Smooth muscle cell (in vitro differentiated cells): Measurements from ENCODE around the gene IGFBPL1. TPM values are rescaled to one million over a fixed set of nuclear protein-coding genes. Genes with fewer than 3 reads are reported as not detected.

Experiments
- DNase-seq: peaks from one replicate; lab custom pipeline; 2025; ENCODE audit not compliant: unreplicated experiment; lab: John Stamatoyannopoulos, UW
- H2AFZ ChIP-seq: fragments of 200-600 bp; sonication (generic); 2 replicates; pipeline ENCODE4 v1.6.0; 2016; ENCODE audit warnings: antibody characterized with exemption, low read depth, mild to moderate bottlenecking
- H3F3A ChIP-seq: fragments of 200-600 bp; sonication (generic); 2 replicates; pipeline ENCODE4 v1.6.0; 2017; ENCODE audit warnings: antibody characterized with exemption, low read depth
- H3K27ac ChIP-seq: fragments of 200-600 bp; sonication (generic); 2 replicates; pipeline ENCODE4 v1.5.1; 2016; ENCODE audit warnings: low read depth, mild to moderate bottlenecking
- H3K27me3 ChIP-seq: fragments of 200-600 bp; sonication (generic); 2 replicates; pipeline ENCODE4 v1.6.1; 2016; ENCODE audit warnings: low read depth, mild to moderate bottlenecking
- H3K36me3 ChIP-seq: fragments of 200-600 bp; sonication (generic); 2 replicates; pipeline ENCODE4 v1.5.1; 2016; ENCODE audit warnings: low read depth
- H3K4me1 ChIP-seq: fragments of 200-600 bp; sonication (generic); 2 replicates; pipeline ENCODE4 v1.5.1; 2016; ENCODE audit warnings: low read depth
- H3K4me2 ChIP-seq: fragments of 200-600 bp; sonication (generic); 2 replicates; pipeline ENCODE4 v1.6.0; 2016; ENCODE audit warnings: mild to moderate bottlenecking
- H3K4me3 ChIP-seq: fragments of 200-600 bp; sonication (generic); 2 replicates; pipeline ENCODE4 v1.5.1; 2016; ENCODE audit warnings: mild to moderate bottlenecking
- H3K79me2 ChIP-seq: fragments of 200-600 bp; sonication (generic); 2 replicates; pipeline ENCODE4 v1.6.0; 2016; ENCODE audit warnings: low read depth, mild to moderate bottlenecking
- H3K9ac ChIP-seq: fragments of 200-600 bp; sonication (generic); 2 replicates; pipeline ENCODE4 v1.6.0; 2016; ENCODE audit warnings: low read depth
- H3K9me3 ChIP-seq: fragments of 200-600 bp; sonication (generic); replicated peaks from 2 replicates; pipeline ENCODE4 v1.5.1; 2016; ENCODE audit warnings: low read depth
- H4K20me1 ChIP-seq: fragments of 200-600 bp; sonication (generic); 2 replicates; pipeline ENCODE4 v1.6.0; 2016; ENCODE audit warnings: low read depth
- WGBS: methylation state at CpG from one replicate; pipeline ENCODE4 v1.1.7; 2016; ENCODE audit warnings: low lambda C conversion rate; 5-methylcytosine and 5-hydroxymethylcytosine counted together
- polyA plus RNA-seq: library from polyadenylated mRNA; unstranded; fragments of >200 nt; fragmentation: Nextera tagmentation; extraction: Ambion mirVana; gene quantifications from 2 replicates; pipeline ENCODE4 v1.2.1, GENCODE V29; 2016
- total RNA-seq: library from RNA; depleted of rRNA; stranded (reverse); fragments of >200 nt; gene quantifications from 2 replicates; pipeline ENCODE4 v1.2.3, GENCODE V29; 2014
- TF ChIP-seq, protein P1 (sequence below): fragments of 200-600 bp; sonication (generic); IDR thresholded peaks from 2 replicates; pipeline ENCODE4 v1.5.1; 2017; ENCODE audit warnings: borderline replicate concordance, mild to moderate bottlenecking, antibody characterized with exemption; ENCODE audit not compliant: insufficient read depth, poor library complexity, severe bottlenecking

IGFBPL1 gene
- total and polyA plus RNA-seq, 2 experiments from 2014 or later, result 2.1 to 9.4 TPM

DNA sequence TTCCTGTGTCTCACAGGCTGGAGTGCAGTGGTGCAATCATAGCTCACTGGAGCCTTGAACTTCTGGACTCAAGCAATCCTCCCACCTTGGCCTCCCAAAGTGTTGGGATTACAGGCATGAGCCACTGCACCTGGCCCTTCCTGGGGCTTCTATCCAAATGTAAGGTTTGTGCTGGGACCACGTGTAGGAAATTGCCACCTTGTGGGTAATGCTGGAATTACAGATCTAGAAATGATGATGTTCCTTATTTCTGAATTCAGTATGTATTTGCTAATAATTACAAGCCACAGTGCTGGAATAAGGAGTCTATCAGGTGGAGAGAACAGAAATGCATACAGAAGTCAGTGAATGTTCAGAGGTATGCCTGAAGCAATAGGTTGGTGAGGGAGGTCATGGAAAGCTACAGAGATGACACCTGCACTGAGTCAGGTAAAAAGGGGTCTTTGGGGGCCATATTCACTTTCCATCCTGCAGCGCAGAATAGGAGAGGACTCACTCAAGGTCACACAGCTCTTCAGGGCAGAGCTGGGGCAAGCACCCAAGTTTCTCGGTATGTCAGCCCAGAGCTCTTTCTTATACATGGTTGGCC, 8.8 kb upstream of the IGFBPL1 start:
- no peaks in the 10 kb centered on the region for H3K79me2 ChIP-seq

DNA sequence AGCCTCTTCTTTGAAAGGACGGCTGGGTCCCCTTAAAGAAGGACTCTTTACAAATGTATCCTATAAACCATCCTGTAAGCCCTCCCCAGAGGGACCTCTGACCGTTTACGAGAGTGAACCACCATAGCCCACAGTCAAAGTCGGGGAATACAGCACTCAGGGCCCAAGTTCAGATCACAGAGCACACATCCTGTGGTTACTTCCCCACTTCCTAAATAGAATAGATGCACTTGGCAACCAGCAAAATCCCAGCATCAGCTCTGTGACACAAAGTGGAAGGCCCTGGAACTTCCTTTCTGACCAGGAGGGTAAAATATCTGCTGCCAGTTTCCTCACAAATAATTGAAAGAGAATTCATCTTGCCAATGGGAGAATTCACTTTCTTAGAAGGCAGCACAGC, 6.9 kb upstream of the IGFBPL1 start:
- H3K4me3 ChIP-seq, result no peak overlapping the region
- peaks cover 31% of the 10 kb centered on the region for H3K27me3 ChIP-seq
- TF ChIP-seq, protein P1, sequence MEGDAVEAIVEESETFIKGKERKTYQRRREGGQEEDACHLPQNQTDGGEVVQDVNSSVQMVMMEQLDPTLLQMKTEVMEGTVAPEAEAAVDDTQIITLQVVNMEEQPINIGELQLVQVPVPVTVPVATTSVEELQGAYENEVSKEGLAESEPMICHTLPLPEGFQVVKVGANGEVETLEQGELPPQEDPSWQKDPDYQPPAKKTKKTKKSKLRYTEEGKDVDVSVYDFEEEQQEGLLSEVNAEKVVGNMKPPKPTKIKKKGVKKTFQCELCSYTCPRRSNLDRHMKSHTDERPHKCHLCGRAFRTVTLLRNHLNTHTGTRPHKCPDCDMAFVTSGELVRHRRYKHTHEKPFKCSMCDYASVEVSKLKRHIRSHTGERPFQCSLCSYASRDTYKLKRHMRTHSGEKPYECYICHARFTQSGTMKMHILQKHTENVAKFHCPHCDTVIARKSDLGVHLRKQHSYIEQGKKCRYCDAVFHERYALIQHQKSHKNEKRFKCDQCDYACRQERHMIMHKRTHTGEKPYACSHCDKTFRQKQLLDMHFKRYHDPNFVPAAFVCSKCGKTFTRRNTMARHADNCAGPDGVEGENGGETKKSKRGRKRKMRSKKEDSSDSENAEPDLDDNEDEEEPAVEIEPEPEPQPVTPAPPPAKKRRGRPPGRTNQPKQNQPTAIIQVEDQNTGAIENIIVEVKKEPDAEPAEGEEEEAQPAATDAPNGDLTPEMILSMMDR, result no peak
- no peak overlapping the region for H3K27ac ChIP-seq
- H3K9me3 ChIP-seq, result no peaks in the 10 kb centered on the region
- H3K4me1 ChIP-seq, result no peaks in the 10 kb centered on the region
- H3K36me3 ChIP-seq, result no peaks in the 10 kb centered on the region
- 90% methylated on average over 4 of the region's 4 CpGs for WGBS
- no peak overlapping the region for H3K4me2 ChIP-seq
- H3K9ac ChIP-seq, result no peak overlapping the region
- no peak for DNase-seq
- H3K79me2 ChIP-seq, result no peaks in the 10 kb centered on the region
- H3F3A ChIP-seq, result no peaks in the 10 kb centered on the region
- H4K20me1 ChIP-seq, result no peaks in the 10 kb centered on the region
- H2AFZ ChIP-seq, result no peak overlapping the region

More for the DNA sequence above, 8.8 kb upstream of the IGFBPL1 start:
- H3K27ac ChIP-seq, result no peak overlapping the region
- H4K20me1 ChIP-seq, result no peaks in the 10 kb centered on the region
- H3K4me1 ChIP-seq, result no peaks in the 10 kb centered on the region
- TF ChIP-seq, protein P1, result peak; percentile 67
- no peak for DNase-seq
- WGBS, result 40% methylated on average over 3 of the region's 3 CpGs
- no peak overlapping the region for H3K9ac ChIP-seq
- H3K4me2 ChIP-seq, result no peak overlapping the region
- no peaks in the 10 kb centered on the region for H3F3A ChIP-seq
- peaks cover 12% of the 10 kb centered on the region for H3K27me3 ChIP-seq
- H3K4me3 ChIP-seq, result no peak overlapping the region
- H3K36me3 ChIP-seq, result no peaks in the 10 kb centered on the region
- no peaks in the 10 kb centered on the region for H3K9me3 ChIP-seq
- H2AFZ ChIP-seq, result no peak overlapping the region

DNA sequence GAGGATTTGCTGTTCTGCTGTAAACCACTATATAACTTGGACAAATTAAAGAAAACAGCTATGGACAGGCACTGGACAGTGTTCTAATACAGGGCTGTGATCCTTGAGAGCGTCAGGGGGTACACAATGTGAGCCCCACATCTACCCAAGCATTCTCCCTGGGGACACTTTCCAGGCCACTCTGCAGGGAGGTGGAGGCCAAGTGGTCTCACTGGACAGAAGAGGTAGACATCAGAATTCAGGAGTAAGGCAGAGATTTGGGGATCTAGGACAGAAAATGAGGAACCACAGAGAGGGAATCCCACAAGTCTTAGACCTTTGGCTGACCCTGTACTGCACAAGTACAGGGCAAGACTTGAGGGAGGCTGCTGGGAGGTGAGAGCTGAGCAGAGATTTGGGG, 3.8 kb upstream of the IGFBPL1 start:
- Histone ChIP-seq H2AFZ (no peak overlapping the region), H3K4me3 (no peak overlapping the region), H3K36me3 (no peaks in the 10 kb centered on the region), H3K4me2 (no peak overlapping the region), H3F3A (peaks cover 7% of the 10 kb centered on the region), H3K9ac (no peak overlapping the region), H3K27ac (no peak overlapping the region), H3K79me2 (no peaks in the 10 kb centered on the region), H3K4me1 (no peaks in the 10 kb centered on the region), H4K20me1 (no peaks in the 10 kb centered on the region), H3K9me3 (no peaks in the 10 kb centered on the region), H3K27me3 (peaks cover 57% of the 10 kb centered on the region)
- TF ChIP-seq, protein P1, result no peak
- no peak for DNase-seq
- WGBS, result 92% methylated on average over 1 of the region's 1 CpG

DNA sequence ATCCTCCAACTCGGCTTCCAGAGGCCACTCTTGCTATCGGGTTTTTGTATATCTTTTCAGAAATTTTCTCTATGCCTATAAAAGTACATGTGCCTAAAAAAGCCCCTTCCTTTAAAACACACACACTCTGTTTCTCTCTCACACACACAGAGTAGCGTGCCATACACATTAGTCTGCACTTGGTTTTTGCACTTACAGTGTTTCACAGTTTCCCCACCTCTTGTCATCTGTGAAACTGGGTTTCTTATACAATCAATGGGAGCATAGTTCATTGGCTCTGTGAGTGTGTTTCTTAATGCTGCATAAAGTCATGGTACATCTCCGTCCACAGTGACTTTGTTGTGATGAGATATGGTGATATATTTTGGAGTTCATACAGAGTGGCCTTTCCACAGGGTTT, 664 bp upstream of the IGFBPL1 start:
- no peak overlapping the region for H3K9ac ChIP-seq
- WGBS, result 87% methylated on average over 4 of the region's 4 CpGs
- H3K9me3 ChIP-seq, result no peaks in the 10 kb centered on the region
- H3K27me3 ChIP-seq, result peaks cover 60% of the 10 kb centered on the region
- H2AFZ ChIP-seq, result no peak overlapping the region
- no peaks in the 10 kb centered on the region for H3K79me2 ChIP-seq
- H3F3A ChIP-seq, result peaks cover 7% of the 10 kb centered on the region
- TF ChIP-seq, protein P1, result no peak
- H3K4me2 ChIP-seq, result peak overlapping the region; percentile 94
- H3K4me3 ChIP-seq, result no peak overlapping the region
- no peak overlapping the region for H3K27ac ChIP-seq
- no peak for DNase-seq
- H4K20me1 ChIP-seq, result no peaks in the 10 kb centered on the region
- no peaks in the 10 kb centered on the region for H3K36me3 ChIP-seq
- peaks cover 16% of the 10 kb centered on the region for H3K4me1 ChIP-seq
